OCI-LY7 (cell line): ENCODE measurements around the gene WFDC6. TPM values are rescaled to one million over a fixed set of nuclear protein-coding genes. Genes with fewer than 3 reads are reported as not detected.

Experiments
- BruUV-seq: library from RNA; stranded (reverse); fragments of 400-500 nt; replicated peaks from 2 replicates; lab custom pipeline; 2021; lab: Mats Ljungman, UMichigan
- CTCF ChIA-PET: fragments of 300-600 bp; sonication (Branson Sonifier 250); formaldehyde crosslinking; loops from one replicate; lab custom pipeline; 2022; ENCODE audit warnings: antibody characterized with exemption; ENCODE audit not compliant: unreplicated experiment; lab: Charles Lee
- POLR2A ChIA-PET: fragments of 300-600 bp; sonication (Branson Sonifier 250); formaldehyde crosslinking; loops from one replicate; lab custom pipeline; 2022; ENCODE audit warnings: antibody characterized with exemption; lab: Charles Lee
- DNase-seq: peaks from one replicate; pipeline ENCODE4 v3.0.0-alpha.2; 2015; ENCODE audit warnings: low spot score
- H2AFZ ChIP-seq: fragments of 200-600 bp; sonication (generic), shearing (Covaris generic); 2 replicates; pipeline ENCODE4 v1.6.1; 2014; ENCODE audit warnings: mild to moderate bottlenecking, antibody characterized with exemption, low read length, moderate library complexity
- H3K27ac ChIP-seq: fragments of 200-600 bp; sonication (generic); 2 replicates; pipeline ENCODE4 v1.5.1; 2014; ENCODE audit warnings: mixed run types, low read depth, mild to moderate bottlenecking, moderate library complexity, low read length, inconsistent platforms; ENCODE audit not compliant: poor library complexity, severe bottlenecking
- H3K36me3 ChIP-seq: fragments of 200-600 bp; sonication (generic); 2 replicates; pipeline ENCODE4 v1.6.1; 2014; ENCODE audit warnings: mild to moderate bottlenecking, antibody characterized with exemption, low read length, moderate library complexity, mixed read lengths; ENCODE audit not compliant: insufficient read depth
- H3K4me1 ChIP-seq: fragments of 200-600 bp; sonication (generic); 2 replicates; pipeline ENCODE4 v1.5.1; 2014; ENCODE audit warnings: mild to moderate bottlenecking, low read length; ENCODE audit not compliant: insufficient read depth, poor library complexity, severe bottlenecking
- H3K4me2 ChIP-seq: fragments of 200-600 bp; sonication (generic); 2 replicates; pipeline ENCODE4 v1.6.1; 2014; ENCODE audit warnings: mild to moderate bottlenecking, low read length
- H3K4me3 ChIP-seq: fragments of 200-600 bp; sonication (generic); 2 replicates; pipeline ENCODE4 v1.5.1; 2014; ENCODE audit warnings: mild to moderate bottlenecking, low read depth, low read length; ENCODE audit not compliant: poor library complexity, severe bottlenecking
- H3K79me2 ChIP-seq: fragments of 200-600 bp; sonication (generic); 2 replicates; pipeline ENCODE4 v1.6.1; 2016; ENCODE audit warnings: low read depth, mild to moderate bottlenecking, low read length, moderate library complexity, mixed read lengths; ENCODE audit not compliant: insufficient read depth
- H3K9me2 ChIP-seq: fragments of 200-600 bp; sonication (generic); 2 replicates; pipeline ENCODE4 v1.6.1; 2016; ENCODE audit warnings: mild to moderate bottlenecking, low read length, mixed read lengths; ENCODE audit not compliant: insufficient read depth
- H3K9me3 ChIP-seq: fragments of 200-600 bp; sonication (generic); 2 replicates; pipeline ENCODE4 v1.6.1; 2014; ENCODE audit warnings: mild to moderate bottlenecking, mixed run types, low read length, mixed read lengths
- H4K20me1 ChIP-seq: fragments of 200-600 bp; sonication (generic); 2 replicates; pipeline ENCODE4 v1.6.1; 2014; ENCODE audit warnings: mild to moderate bottlenecking, antibody characterized with exemption, low read length, moderate library complexity, mixed read lengths; ENCODE audit not compliant: insufficient read depth
- CTCF ChIP-seq: fragments of 200-600 bp; sonication (generic); conservative IDR thresholded peaks from 2 replicates; pipeline ENCODE4 v1.5.1; 2014; ENCODE audit warnings: mild to moderate bottlenecking, antibody characterized with exemption, low read length, moderate library complexity, mixed read lengths
- EZH2phosphoT487 ChIP-seq: fragments of 200-600 bp; sonication (generic); IDR thresholded peaks from 2 replicates; pipeline ENCODE4 v1.6.1; 2018; ENCODE audit warnings: low read depth, borderline replicate concordance, mild to moderate bottlenecking, mixed run types, antibody characterized with exemption, low read length, moderate library complexity, mixed read lengths
- intact Hi-C: fragments of 100-400 bp; cut with micrococcal nuclease; formaldehyde crosslinking; loops from one replicate; pipeline ENCODE4 v1.10.0; 2022; ENCODE audit not compliant: unreplicated experiment
- total RNA-seq, 2 experiments: library from RNA; depleted of rRNA in 1 of 2; stranded (reverse); fragments of >200 nt in 1 of 2; shearing (Covaris generic) in 1 of 2; gene quantifications; 2 replicates each; pipeline ENCODE4 v1.2.3, GENCODE V29; 2014 to 2022

The WFDC6 gene
- total RNA-seq, 2 experiments from 2014 or later = not detected

- Histone ChIP-seq H3K79me2 (no peaks in the 10 kb centered on the region), H3K36me3 (no peaks in the 10 kb centered on the region), H2AFZ (no peak overlapping the region), H3K27ac (no peak overlapping the region), H4K20me1 (no peaks in the 10 kb centered on the region), H3K9me2 (no peaks in the 10 kb centered on the region), H3K4me1 (no peaks in the 10 kb centered on the region), H3K4me3 (no peak overlapping the region), H3K4me2 (no peak overlapping the region), H3K9me3 (no peaks in the 10 kb centered on the region)
- BruUV-seq = no TSS peak
- intact Hi-C loops = no loop called here
- DNase-seq = no peak
- TF ChIP-seq EZH2phosphoT487 (no peak), CTCF (no peak)
- ChIA-PET CTCF (no interaction called here), POLR2A (no interaction called here)
These were observed 36.7 kb downstream of the WFDC6 start for GRCh38 chr20:45502561-45502960.

GRCh38 chr20:45501600-45501999 is 37.7 kb downstream of the WFDC6 start:
- H3K4me2 ChIP-seq = no peak overlapping the region
- no peaks in the 10 kb centered on the region for H3K36me3 ChIP-seq
- no peak for TF ChIP-seq CTCF
- TF ChIP-seq EZH2phosphoT487 = no peak
- no peaks in the 10 kb centered on the region for H3K79me2 ChIP-seq
- no peak for DNase-seq
- H3K9me3 ChIP-seq = no peaks in the 10 kb centered on the region
- ChIA-PET POLR2A (no interaction called here), CTCF (no interaction called here)
- H3K27ac ChIP-seq = no peak overlapping the region
- BruUV-seq = no TSS peak
- no peaks in the 10 kb centered on the region for H3K4me1 ChIP-seq
- no peak overlapping the region for H3K4me3 ChIP-seq
- no peaks in the 10 kb centered on the region for H3K9me2 ChIP-seq
- H2AFZ ChIP-seq = no peak overlapping the region
- intact Hi-C loops = no loop called here
- H4K20me1 ChIP-seq = no peaks in the 10 kb centered on the region

DNA sequence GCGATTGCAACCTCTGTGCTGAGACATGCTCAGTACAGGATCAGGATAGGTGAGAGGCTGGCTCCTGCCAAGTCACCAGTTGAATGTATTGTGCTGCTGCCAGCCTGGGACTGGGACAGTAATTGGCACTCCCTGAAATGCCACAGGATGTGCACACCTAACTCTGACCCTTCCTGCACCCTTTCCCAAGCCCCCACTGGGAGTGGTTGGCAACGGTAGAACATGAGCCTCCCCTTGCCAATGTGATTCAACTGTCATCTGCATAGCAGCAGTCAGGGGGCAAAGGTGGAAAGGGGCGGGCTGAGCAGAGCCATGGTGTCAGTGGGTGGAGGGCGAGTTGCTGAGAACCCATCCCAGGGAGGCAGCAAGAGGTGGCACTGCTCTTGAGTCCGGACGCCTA is 39.3 kb downstream of the WFDC6 start:
- H3K4me3 ChIP-seq = no peak overlapping the region
- intact Hi-C loops = no loop called here
- H3K9me3 ChIP-seq = no peaks in the 10 kb centered on the region
- no peaks in the 10 kb centered on the region for H4K20me1 ChIP-seq
- no peak for TF ChIP-seq EZH2phosphoT487
- no peak for TF ChIP-seq CTCF
- POLR2A ChIA-PET = no interaction called here
- H3K4me2 ChIP-seq = no peak overlapping the region
- H3K27ac ChIP-seq = no peak overlapping the region
- no peaks in the 10 kb centered on the region for H3K36me3 ChIP-seq
- H2AFZ ChIP-seq = no peak overlapping the region
- no TSS peak for BruUV-seq
- H3K9me2 ChIP-seq = no peaks in the 10 kb centered on the region
- H3K4me1 ChIP-seq = no peaks in the 10 kb centered on the region
- CTCF ChIA-PET = no interaction called here
- DNase-seq = no peak
- H3K79me2 ChIP-seq = no peaks in the 10 kb centered on the region
